ENCODE measurements around the gene CAP1.

CAP1 gene

GRCh38 chr1:40059338-40059959 is 18.9 kb downstream of the CAP1 start:
- no peak for DNase-seq

GRCh38 chr1:40059960-40060750 is 19.6 kb downstream of the CAP1 start:
- no peak for DNase-seq

DNA sequence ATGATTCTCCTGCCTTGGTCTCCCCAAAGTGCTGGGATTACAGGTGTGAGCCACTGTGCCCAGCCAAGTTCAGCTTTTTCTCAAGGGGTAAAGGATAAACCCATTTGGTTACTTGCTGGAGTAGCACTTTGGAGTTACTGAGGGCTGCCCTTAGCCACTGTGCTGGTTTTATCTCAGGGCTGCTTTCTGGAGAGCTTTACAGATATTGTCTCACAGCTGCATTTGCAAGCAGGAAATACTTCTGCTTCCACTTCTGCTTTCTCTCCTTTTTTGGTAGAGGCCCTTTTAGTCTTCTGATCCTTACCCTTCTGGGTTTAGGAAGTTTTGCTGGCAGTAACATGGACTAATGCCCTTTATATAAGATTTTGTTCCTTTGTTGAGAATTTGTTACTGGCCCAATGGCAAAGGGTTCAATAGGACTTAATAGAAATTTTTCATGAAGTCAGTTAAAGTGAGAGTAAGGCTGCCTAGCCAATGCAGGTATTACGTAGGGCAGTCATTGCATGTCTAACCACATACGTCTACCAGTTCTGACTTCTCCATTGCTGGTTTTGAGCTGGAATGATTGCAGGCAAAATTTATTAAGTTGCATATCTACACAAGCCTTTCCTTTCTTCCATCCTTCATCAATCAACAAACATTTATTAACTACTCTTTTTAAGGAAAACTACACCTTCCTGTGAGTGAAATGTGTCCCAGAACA is 24.4 kb downstream of the CAP1 start:
- no peak for DNase-seq

DNA sequence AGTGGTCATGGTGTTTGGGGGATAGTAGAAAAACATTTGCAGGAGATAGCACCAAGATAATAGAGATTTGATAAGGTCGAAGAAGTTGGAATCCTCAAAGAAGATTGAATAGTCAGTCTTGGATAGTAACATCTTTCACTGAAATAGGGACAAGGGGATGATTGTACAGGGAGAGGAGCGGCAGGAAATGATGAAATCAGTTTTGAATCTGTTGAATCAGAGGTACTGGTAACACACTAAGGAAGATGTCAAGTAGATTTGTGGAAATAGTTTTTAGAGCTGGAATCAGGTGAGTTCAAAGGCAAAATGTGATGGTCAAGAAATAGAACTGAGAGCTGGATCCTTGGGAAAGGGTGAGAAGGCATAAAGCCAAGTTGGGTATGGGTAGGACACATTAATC is 26.5 kb downstream of the CAP1 start:
- DNase-seq = no peak

DNA sequence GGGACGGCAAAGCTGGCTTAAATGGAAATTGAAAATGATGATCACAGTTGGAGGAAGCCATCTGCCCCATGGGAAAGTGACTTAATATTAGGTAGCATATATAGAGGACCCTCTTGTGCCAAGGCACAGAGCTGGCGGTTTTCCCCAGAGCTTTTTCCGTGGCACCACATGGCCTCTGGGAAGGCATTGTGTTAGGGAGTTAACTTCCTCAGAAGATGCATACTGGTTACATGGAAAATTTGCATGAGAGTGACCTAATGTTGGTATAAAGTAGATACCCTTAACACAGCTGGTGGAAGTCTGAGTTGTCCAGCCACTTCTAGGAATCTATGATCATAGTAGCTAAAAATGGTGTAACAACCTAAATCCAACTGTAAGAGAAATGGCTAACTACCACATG is 27.3 kb downstream of the CAP1 start:
- no peak for DNase-seq

GRCh38 chr1:40072142-40072541 is 31.6 kb downstream of the CAP1 start:
- no peak for DNase-seq

DNA sequence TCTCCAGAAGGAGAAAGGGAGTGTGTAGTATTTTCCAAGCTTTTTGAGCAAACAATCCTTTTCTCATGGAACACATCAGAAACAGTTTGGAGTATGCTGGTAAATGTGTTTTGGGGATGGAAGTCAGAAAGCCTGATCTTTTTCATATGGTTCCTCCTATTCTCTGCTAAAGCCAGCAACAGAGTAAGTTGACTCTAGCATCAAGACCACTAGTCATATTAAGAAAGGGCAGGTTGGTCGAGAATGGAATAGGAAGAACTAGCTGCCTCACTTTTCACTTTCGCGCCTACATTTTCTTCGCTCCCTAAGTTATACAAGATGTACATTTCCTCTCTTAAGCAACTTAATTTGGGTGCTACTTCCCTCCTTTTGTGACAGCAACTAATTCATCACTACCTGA is 32.5 kb downstream of the CAP1 start:
- DNase-seq = no peak

DNA sequence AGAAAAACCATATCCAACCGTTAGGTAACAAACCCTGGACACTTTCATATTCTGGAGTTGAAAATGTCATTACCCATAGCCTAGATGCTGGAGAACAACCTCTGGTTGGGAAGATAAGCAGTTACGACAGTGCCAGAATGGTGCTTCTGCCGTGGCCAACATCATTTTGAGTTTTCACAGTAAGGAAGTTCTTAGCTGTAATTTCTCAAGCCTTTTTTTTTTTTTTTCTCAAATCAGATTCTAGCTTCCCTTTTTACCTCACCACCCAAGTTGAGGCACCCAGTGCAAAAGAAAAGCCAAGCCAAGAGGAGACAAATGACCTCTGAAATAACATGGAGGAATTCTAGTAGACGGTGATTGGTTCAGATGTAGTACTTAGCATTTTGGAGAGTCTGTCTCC is 34.7 kb downstream of the CAP1 start:
- no peak for DNase-seq

- no peak for DNase-seq
Measured at GRCh38 chr1:40076895-40077312, 36.4 kb downstream of the CAP1 start.

- peak; percentile 66 for DNase-seq
Measured at GRCh38 chr1:40078512-40079333, 38.2 kb downstream of the CAP1 start.

DNA sequence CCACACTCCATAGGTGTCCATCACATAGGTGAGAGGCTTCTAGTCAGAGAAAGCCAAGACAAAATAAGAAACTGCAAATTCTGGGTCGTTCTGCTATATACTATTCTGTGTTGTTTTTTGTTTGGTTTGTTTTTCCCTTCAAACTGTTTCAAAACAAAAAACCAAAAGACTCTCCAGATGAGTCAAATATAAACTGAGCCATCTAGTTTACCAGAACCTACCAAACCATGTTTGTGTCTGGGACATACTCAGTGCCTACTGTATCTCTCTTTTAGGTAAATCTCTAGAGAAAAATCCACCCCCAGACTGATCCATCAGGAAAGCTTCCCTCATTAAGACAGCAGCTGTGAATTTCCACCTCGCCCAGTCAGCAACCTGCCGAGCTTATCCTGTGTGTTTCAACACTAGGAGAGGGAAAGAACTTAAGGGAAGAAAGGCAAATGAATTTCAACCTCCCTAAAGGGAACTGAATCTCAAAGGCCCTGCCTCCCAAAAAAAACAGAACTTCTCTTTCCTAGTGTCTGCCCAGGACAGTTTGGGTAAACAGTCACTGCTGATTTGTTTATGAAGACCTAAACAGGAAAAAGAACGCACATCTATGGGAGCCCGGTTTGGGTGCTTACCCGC is 39.4 kb downstream of the CAP1 start:
- DNase-seq = no peak

GRCh38 chr1:40081871-40082270 is 41.3 kb downstream of the CAP1 start:
- no peak for DNase-seq

GRCh38 chr1:40084750-40085149 is 44.2 kb downstream of the CAP1 start:
- DNase-seq = peak; percentile 77

- no peak for DNase-seq
Measured at GRCh38 chr1:40090652-40091355, 50.3 kb downstream of the CAP1 start.

- DNase-seq = no peak
Measured at GRCh38 chr1:40092241-40092640, 51.7 kb downstream of the CAP1 start.

DNA sequence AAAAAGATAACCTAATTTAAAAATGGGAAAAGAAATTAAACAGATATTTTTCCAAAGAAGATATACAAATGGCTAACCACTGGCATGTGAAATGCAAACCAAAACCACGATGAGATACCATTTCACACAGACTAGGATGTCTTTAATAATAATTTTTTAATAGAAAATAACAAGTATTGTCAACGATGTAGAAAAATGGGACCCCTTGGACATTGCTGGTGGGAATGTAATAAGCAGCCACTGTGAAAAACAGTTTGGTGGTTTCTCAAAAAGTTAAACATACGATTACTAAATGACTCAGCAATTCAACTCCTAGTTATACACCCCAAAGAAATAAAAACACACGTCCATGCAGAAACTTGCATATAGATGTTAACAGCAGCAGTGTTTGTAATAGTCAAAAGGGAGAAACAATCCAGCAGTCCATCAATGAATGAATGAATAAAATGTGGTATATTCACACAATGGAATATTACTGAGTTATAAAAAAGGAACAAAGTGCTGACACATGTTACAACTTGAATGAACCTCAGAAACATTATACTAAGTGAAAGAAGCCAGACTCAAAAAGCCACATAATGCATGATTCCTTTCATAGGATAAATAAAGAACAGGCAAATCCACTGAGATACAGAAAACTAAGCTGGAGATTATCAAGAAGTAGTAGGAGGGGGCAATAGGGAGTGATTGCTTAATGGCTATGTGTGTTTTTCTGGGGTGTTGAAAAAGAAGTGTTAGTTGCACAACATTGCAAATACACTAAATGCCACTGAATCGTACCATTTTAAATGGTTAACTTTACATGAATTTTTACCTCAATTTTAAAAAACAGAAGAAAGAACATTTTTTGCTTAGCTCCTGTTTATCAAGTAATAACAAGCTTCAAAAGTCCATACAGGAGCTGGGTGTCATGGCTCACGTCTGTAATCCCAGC is 52.4 kb downstream of the CAP1 start:
- no peak for DNase-seq

- DNase-seq = no peak
Measured at GRCh38 chr1:40094466-40095110, 54.1 kb downstream of the CAP1 start.

GRCh38 chr1:40095806-40096205 is 55.3 kb downstream of the CAP1 start:
- DNase-seq = no peak

DNA sequence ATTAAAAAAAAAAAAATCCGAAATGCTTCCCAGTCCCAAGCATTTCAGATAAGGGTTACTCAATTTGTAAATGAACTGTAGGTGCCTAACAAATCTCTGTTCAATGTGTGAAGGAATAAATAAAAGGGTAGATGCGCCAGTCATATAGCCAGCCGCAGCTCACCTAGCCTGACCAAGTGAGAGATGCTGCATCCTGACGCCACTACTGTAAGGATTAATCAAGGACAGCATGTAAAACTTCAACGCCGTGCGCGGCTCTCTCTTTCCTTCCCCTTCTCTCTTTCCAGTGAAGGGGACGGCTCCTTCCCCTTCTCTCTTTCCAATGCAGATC is 56.1 kb downstream of the CAP1 start:
- no peak for DNase-seq

- peak; percentile 92 for DNase-seq
Measured at GRCh38 chr1:40096977-40097782, 56.7 kb downstream of the CAP1 start, which contains the start of gene PPT1. PPT1 (minus strand) TSS chr1:40097252; CDS start chr1:40097238, 14 bp downstream.
